ENCODE measurements around the gene NDUFAF7.

The NDUFAF7 gene

GRCh38 chr2:37295469-37296073 is 64.1 kb downstream of the NDUFAF7 start:
- no peak for TF ChIP-seq OSR1 (CRISPR knock-in tag; IDR thresholded peaks at IDR 0.05)
- TF ChIP-seq, protein P1, sequence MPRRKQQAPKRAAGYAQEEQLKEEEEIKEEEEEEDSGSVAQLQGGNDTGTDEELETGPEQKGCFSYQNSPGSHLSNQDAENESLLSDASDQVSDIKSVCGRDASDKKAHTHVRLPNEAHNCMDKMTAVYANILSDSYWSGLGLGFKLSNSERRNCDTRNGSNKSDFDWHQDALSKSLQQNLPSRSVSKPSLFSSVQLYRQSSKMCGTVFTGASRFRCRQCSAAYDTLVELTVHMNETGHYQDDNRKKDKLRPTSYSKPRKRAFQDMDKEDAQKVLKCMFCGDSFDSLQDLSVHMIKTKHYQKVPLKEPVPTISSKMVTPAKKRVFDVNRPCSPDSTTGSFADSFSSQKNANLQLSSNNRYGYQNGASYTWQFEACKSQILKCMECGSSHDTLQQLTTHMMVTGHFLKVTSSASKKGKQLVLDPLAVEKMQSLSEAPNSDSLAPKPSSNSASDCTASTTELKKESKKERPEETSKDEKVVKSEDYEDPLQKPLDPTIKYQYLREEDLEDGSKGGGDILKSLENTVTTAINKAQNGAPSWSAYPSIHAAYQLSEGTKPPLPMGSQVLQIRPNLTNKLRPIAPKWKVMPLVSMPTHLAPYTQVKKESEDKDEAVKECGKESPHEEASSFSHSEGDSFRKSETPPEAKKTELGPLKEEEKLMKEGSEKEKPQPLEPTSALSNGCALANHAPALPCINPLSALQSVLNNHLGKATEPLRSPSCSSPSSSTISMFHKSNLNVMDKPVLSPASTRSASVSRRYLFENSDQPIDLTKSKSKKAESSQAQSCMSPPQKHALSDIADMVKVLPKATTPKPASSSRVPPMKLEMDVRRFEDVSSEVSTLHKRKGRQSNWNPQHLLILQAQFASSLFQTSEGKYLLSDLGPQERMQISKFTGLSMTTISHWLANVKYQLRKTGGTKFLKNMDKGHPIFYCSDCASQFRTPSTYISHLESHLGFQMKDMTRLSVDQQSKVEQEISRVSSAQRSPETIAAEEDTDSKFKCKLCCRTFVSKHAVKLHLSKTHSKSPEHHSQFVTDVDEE (CRISPR knock-in tag; IDR thresholded peaks at IDR 0.05), result no peak
- TF ChIP-seq TCF4 (CRISPR knock-in tag; IDR thresholded peaks at IDR 0.05; ENCODE audit: borderline replicate concordance), result no peak
- no peak for TF ChIP-seq BACH2 (CRISPR knock-in tag; IDR thresholded peaks at IDR 0.05; ENCODE audit: borderline replicate concordance)
- ATAC-seq, result no peak

DNA sequence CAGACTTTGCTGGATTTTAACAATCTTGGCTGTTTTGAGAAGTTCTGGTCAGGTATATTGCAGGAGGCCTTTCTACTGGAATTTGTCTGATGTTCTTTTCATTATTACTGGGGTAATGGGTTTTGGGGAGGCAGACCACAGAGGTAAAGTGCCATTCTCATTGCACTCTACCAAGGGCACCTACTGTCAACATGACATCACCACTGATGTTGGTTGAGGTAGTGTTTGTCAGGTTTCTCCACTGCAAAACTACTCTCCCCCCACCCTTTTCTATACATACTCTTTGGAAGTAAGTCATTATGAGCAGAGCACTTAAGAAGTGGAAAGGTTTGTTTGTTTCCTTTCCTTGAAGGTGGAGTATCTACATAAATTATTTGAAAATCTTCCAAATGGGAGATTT is 66.2 kb downstream of the NDUFAF7 start:
- ATAC-seq, result no peak
- TF ChIP-seq PPARA (CRISPR knock-in tag; IDR thresholded peaks at IDR 0.05; ENCODE audit: borderline replicate concordance), result no peak

Measured in SK-N-SH treated with all-trans-retinoic acid at 6 μM for 48 hours (cell line).